PC-9 (cell line): Measurements from ENCODE around the gene NPW.

Source experiments
- EZH2 ChIP-seq: fragments of 200-600 bp; sonication (generic); IDR thresholded peaks from 2 replicates; pipeline ENCODE4 v1.8.0; 2017; ENCODE audit warnings: antibody characterized with exemption, low read depth
- TF ChIP-seq, protein P1 (sequence below): fragments of 200-600 bp; sonication (generic); conservative IDR thresholded peaks from 2 replicates; pipeline ENCODE4 v1.6.1; 2017; ENCODE audit warnings: mixed run types, antibody characterized with exemption, mild to moderate bottlenecking, moderate library complexity

DNA sequence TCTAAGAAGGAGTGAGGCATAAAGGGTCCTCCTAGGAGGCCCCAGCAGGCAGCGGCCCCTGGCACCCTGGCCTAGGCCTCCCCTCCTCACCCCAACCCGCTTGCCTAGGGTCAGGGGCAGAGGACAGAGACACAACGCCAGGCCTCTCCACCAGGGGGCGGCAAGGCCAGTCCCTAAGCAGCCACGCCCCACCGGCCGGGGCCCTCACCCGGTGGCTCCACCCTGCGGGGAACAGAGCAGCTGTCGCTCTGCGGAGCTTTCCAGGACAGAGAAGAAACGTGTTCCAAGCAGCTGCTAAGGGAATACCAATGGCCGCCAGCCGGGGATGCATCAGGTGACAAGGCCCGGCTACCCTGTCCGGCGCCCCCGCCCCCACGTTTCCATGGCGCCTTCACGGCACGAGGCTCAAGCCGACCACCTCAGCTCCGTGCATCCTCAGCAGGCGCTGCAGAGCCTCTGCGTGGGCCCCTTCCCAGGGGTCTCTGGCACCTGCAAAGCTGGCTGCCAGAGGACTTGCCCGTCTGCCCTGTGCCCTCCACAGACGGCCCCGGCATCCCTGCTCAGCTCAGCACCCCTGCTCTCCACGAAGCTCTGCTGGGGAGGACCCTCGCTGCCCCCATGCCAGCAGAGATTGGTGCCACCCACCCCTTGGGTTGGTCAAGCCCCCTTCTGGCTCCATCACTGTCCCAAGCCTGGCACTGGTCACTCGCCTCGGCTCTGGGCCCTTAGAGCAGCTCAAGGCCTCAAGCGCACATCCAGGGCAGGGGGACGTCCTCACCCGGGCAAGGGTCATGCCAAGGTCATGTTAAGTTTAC is 15.6 kb upstream of the NPW start:
- TF ChIP-seq, protein P1, sequence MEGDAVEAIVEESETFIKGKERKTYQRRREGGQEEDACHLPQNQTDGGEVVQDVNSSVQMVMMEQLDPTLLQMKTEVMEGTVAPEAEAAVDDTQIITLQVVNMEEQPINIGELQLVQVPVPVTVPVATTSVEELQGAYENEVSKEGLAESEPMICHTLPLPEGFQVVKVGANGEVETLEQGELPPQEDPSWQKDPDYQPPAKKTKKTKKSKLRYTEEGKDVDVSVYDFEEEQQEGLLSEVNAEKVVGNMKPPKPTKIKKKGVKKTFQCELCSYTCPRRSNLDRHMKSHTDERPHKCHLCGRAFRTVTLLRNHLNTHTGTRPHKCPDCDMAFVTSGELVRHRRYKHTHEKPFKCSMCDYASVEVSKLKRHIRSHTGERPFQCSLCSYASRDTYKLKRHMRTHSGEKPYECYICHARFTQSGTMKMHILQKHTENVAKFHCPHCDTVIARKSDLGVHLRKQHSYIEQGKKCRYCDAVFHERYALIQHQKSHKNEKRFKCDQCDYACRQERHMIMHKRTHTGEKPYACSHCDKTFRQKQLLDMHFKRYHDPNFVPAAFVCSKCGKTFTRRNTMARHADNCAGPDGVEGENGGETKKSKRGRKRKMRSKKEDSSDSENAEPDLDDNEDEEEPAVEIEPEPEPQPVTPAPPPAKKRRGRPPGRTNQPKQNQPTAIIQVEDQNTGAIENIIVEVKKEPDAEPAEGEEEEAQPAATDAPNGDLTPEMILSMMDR: peak; percentile 85
- TF ChIP-seq EZH2: no peak
